Amniotic stem cell (primary cell): ENCODE results near the gene WBP2NL.
"Not testable (repeated sequence)": the region's sequence is repeated elsewhere in the genome, so short reads cannot be mapped to it uniquely, and the experiment has no call there.

Experiments used
- DNase-seq: peaks from one replicate; lab custom pipeline; 2025; lab: John Stamatoyannopoulos, UW

Gene WBP2NL

GRCh38 chr22:42035256-42035655, 36.7 kb downstream of the WBP2NL start:
- no peak for DNase-seq

GRCh38 chr22:42039271-42039670, 40.7 kb downstream of the WBP2NL start:
- peak; percentile 3 for DNase-seq

GRCh38 chr22:42041784-42042183, 43.2 kb downstream of the WBP2NL start:
- no peak for DNase-seq

GRCh38 chr22:42050641-42051180, 52.1 kb downstream of the WBP2NL start:
- DNase-seq, result no peak

GRCh38 chr22:42052765-42053164, 54.2 kb downstream of the WBP2NL start:
- DNase-seq, result no peak

GRCh38 chr22:42056757-42057511, 58.3 kb downstream of the WBP2NL start:
- no peak for DNase-seq

- DNase-seq, result no peak
These were observed 61.9 kb downstream of the WBP2NL start for GRCh38 chr22:42060489-42060888.

GRCh38 chr22:42061041-42061440, 62.5 kb downstream of the WBP2NL start:
- DNase-seq, result no peak

GRCh38 chr22:42062506-42063170, 64.0 kb downstream of the WBP2NL start:
- DNase-seq, result no peak

- DNase-seq, result no peak
These were observed 66.0 kb downstream of the WBP2NL start for GRCh38 chr22:42064629-42065028.

GRCh38 chr22:42065438-42066125, 67.0 kb downstream of the WBP2NL start:
- no peak for DNase-seq

GRCh38 chr22:42066126-42066761, 67.7 kb downstream of the WBP2NL start:
- DNase-seq, result no peak

- DNase-seq, result no peak
These were observed 68.3 kb downstream of the WBP2NL start for GRCh38 chr22:42066937-42067336.

GRCh38 chr22:42067671-42068251, 69.2 kb downstream of the WBP2NL start:
- no peak for DNase-seq

- no peak for DNase-seq
These were observed 69.7 kb downstream of the WBP2NL start for GRCh38 chr22:42068291-42068690.

- no peak for DNase-seq
These were observed 71.4 kb downstream of the WBP2NL start for GRCh38 chr22:42069801-42070516.

GRCh38 chr22:42070517-42071422, 72.2 kb downstream of the WBP2NL start, which contains the start of gene NAGA:
NAGA (minus strand) TSS chr22:42070812; CDS start chr22:42070297, 515 bp downstream.
- peak; percentile 95 for DNase-seq

GRCh38 chr22:42071508-42071907, 72.9 kb downstream of the WBP2NL start:
- DNase-seq, result not testable (repeated sequence)

GRCh38 chr22:42072606-42073330, 74.2 kb downstream of the WBP2NL start:
- no peak for DNase-seq
